Neural progenitor cell (in vitro differentiated cells): ENCODE data around the gene GLTPD2. TPM values are rescaled to one million over a fixed set of nuclear protein-coding genes. Genes with fewer than 3 reads are reported as not detected.
A peak's percentile ranks its signal among the peaks of the same experiment; 100 is the strongest.

ENCODE experiments used
- DNase-seq: peaks from one replicate; pipeline ENCODE4 v3.0.0-alpha.2; 2016; ENCODE audit warnings: low spot score
- H2AFZ ChIP-seq: fragments of 200-600 bp; sonication (generic); replicated peaks from 2 replicates; pipeline ENCODE4 v1.6.1; 2016; ENCODE audit warnings: antibody characterized with exemption
- H3F3A ChIP-seq: fragments of 200-600 bp; sonication (generic); 2 replicates; pipeline ENCODE4 v1.6.1; 2016; ENCODE audit warnings: antibody characterized with exemption, low read depth
- H3K27ac ChIP-seq: fragments of 200-600 bp; sonication (generic); 2 replicates; pipeline ENCODE4 v1.5.1; 2016; ENCODE audit warnings: mild to moderate bottlenecking
- H3K27me3 ChIP-seq: fragments of 200-600 bp; sonication (generic); 2 replicates; pipeline ENCODE4 v1.6.1; 2016; ENCODE audit warnings: mild to moderate bottlenecking, moderate library complexity
- H3K36me3 ChIP-seq: fragments of 200-600 bp; sonication (generic); 2 replicates; pipeline ENCODE4 v1.5.1; 2016
- H3K4me1 ChIP-seq: fragments of 200-600 bp; sonication (generic); 2 replicates; pipeline ENCODE4 v1.6.1; 2016; ENCODE audit warnings: mixed run types
- H3K4me2 ChIP-seq: fragments of 200-600 bp; sonication (generic); 2 replicates; pipeline ENCODE4 v1.6.1; 2016
- H3K4me3 ChIP-seq: fragments of 200-600 bp; sonication (generic); 2 replicates; pipeline ENCODE4 v1.5.1; 2016
- H3K79me2 ChIP-seq: fragments of 200-600 bp; sonication (generic); 2 replicates; pipeline ENCODE4 v1.6.1; 2016; ENCODE audit warnings: low read depth
- H3K9ac ChIP-seq: fragments of 200-600 bp; sonication (generic); 2 replicates; pipeline ENCODE4 v1.6.1; 2016
- H3K9me3 ChIP-seq: fragments of 200-600 bp; sonication (generic); 2 replicates; pipeline ENCODE4 v1.5.1; 2016; ENCODE audit warnings: low read depth
- H4K20me1 ChIP-seq: fragments of 200-600 bp; sonication (generic); 2 replicates; pipeline ENCODE4 v1.6.1; 2016; ENCODE audit warnings: low read depth
- H3K27ac Mint-ChIP-seq: 3 replicates; pipeline ENCODE4 v1.8.0; 2021; ENCODE audit warnings: mixed read lengths
- H3K27me3 Mint-ChIP-seq: 2 replicates; pipeline ENCODE4 v1.8.0; 2022; ENCODE audit warnings: low read depth, mild to moderate bottlenecking, inconsistent platforms, moderate library complexity, mixed read lengths; ENCODE audit not compliant: insufficient read depth
- H3K36me3 Mint-ChIP-seq: 3 replicates; pipeline ENCODE4 v1.8.0; 2021; ENCODE audit warnings: mixed read lengths
- H3K4me1 Mint-ChIP-seq: 3 replicates; pipeline ENCODE4 v1.8.0; 2021; ENCODE audit warnings: mixed read lengths
- H3K4me3 Mint-ChIP-seq: 3 replicates; pipeline ENCODE4 v1.8.0; 2021; ENCODE audit warnings: mild to moderate bottlenecking, moderate library complexity, mixed read lengths
- H3K9me3 Mint-ChIP-seq: 3 replicates; pipeline ENCODE4 v1.8.0; 2020; ENCODE audit warnings: mixed read lengths
- EZH2 ChIP-seq: fragments of 200-600 bp; sonication (generic); IDR thresholded peaks from 2 replicates; pipeline ENCODE4 v1.6.1; 2017; ENCODE audit warnings: antibody characterized with exemption, mild to moderate bottlenecking, moderate library complexity
- EZH2phosphoT487 ChIP-seq: fragments of 200-600 bp; sonication (generic); IDR thresholded peaks from 2 replicates; pipeline ENCODE4 v1.6.1; 2017; ENCODE audit warnings: antibody characterized with exemption
- total RNA-seq: library from RNA; depleted of rRNA; stranded (reverse); fragments of >200 nt; gene quantifications from 2 replicates; pipeline ENCODE4 v1.2.3, GENCODE V29; 2015; ENCODE audit warnings: low replicate concordance
- TF ChIP-seq, protein P1 (sequence below): fragments of 200-600 bp; sonication (generic); IDR thresholded peaks from 2 replicates; pipeline ENCODE4 v1.5.1; 2017; ENCODE audit warnings: antibody characterized with exemption, mild to moderate bottlenecking

The GLTPD2 gene
- total RNA-seq, 1 donor from 2014 or later = not detected

GRCh38 chr17:4800462-4801196, 11.9 kb downstream of the GLTPD2 start:
- Histone ChIP-seq H3K9ac (no peak overlapping the region), H3K4me2 (no peak overlapping the region), H4K20me1 (peaks cover 11% of the 10 kb centered on the region), H3K4me1 (peaks cover 5% of the 10 kb centered on the region), H3K9me3 (no peaks in the 10 kb centered on the region), H3K79me2 (peaks cover 18% of the 10 kb centered on the region), H3K4me3 (no peak overlapping the region), H3K36me3 (no peaks in the 10 kb centered on the region), H3K27me3 (no peaks in the 10 kb centered on the region), H3F3A (peaks cover 5% of the 10 kb centered on the region), H2AFZ (no peak overlapping the region), H3K27ac (no peak overlapping the region)
- H3K4me3 Mint-ChIP-seq = peak overlapping the region; percentile 70
- H3K4me1 Mint-ChIP-seq = peaks cover 10% of the 10 kb centered on the region
- H3K27me3 Mint-ChIP-seq = peaks cover 5% of the 10 kb centered on the region
- H3K27ac Mint-ChIP-seq = no peak overlapping the region
- DNase-seq = no peak
- TF ChIP-seq, protein P1, sequence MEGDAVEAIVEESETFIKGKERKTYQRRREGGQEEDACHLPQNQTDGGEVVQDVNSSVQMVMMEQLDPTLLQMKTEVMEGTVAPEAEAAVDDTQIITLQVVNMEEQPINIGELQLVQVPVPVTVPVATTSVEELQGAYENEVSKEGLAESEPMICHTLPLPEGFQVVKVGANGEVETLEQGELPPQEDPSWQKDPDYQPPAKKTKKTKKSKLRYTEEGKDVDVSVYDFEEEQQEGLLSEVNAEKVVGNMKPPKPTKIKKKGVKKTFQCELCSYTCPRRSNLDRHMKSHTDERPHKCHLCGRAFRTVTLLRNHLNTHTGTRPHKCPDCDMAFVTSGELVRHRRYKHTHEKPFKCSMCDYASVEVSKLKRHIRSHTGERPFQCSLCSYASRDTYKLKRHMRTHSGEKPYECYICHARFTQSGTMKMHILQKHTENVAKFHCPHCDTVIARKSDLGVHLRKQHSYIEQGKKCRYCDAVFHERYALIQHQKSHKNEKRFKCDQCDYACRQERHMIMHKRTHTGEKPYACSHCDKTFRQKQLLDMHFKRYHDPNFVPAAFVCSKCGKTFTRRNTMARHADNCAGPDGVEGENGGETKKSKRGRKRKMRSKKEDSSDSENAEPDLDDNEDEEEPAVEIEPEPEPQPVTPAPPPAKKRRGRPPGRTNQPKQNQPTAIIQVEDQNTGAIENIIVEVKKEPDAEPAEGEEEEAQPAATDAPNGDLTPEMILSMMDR = no peak
- TF ChIP-seq EZH2 = no peak
- TF ChIP-seq EZH2phosphoT487 = no peak
- H3K36me3 Mint-ChIP-seq = peaks cover 10% of the 10 kb centered on the region
- no peaks in the 10 kb centered on the region for H3K9me3 Mint-ChIP-seq

GRCh38 chr17:4802228-4802627, 13.5 kb downstream of the GLTPD2 start, which contains the start of gene C17orf114:
TSS of gene C17orf114 (minus strand) at chr17:4802328.
- peaks cover 6% of the 10 kb centered on the region for H3K79me2 ChIP-seq
- H3K36me3 ChIP-seq = no peaks in the 10 kb centered on the region
- peaks cover 6% of the 10 kb centered on the region for H3K27me3 ChIP-seq
- Mint-ChIP-seq H3K27me3 (peaks cover 2% of the 10 kb centered on the region), H3K4me3 (peak within 1 kb of the TSS; percentile 58), H3K4me1 (peaks cover 4% of the 10 kb centered on the region), H3K36me3 (peaks cover 8% of the 10 kb centered on the region), H3K27ac (no peak within 1 kb of the TSS), H3K9me3 (no peaks in the 10 kb centered on the region)
- H3K9ac ChIP-seq = no peak within 1 kb of the TSS
- H3K9me3 ChIP-seq = no peaks in the 10 kb centered on the region
- no peak within 1 kb of the TSS for H2AFZ ChIP-seq
- no peak within 1 kb of the TSS for H3K27ac ChIP-seq
- DNase-seq = no peak
- TF ChIP-seq, protein P1 = no peak
- TF ChIP-seq EZH2phosphoT487 (no peak), EZH2 (no peak)
- peaks cover 5% of the 10 kb centered on the region for H3K4me1 ChIP-seq
- H3K4me3 ChIP-seq = no peak within 1 kb of the TSS
- H3K4me2 ChIP-seq = no peak within 1 kb of the TSS
- H4K20me1 ChIP-seq = peaks cover 5% of the 10 kb centered on the region
- H3F3A ChIP-seq = peaks cover 12% of the 10 kb centered on the region

DNA sequence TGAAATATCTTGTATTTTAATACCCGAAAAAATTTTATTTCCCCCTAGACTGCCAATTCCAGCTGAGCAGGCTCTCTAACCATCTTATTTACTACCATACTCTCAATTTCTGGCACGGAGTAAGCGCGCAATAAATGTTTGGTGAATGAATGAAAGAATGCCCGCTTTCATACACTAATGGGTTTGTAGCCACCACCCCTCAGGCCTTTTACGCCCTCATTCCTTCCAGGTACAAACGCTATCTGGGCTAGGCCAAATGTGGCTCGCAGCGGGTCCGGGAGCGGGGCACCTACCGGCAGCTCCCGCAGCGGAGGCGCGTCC, 17.7 kb downstream of the GLTPD2 start:
- Histone ChIP-seq H3K9ac (peak overlapping the region; percentile 52), H3K4me2 (peak overlapping the region; percentile 97), H3K36me3 (no peaks in the 10 kb centered on the region), H3K79me2 (no peaks in the 10 kb centered on the region), H2AFZ (peak overlapping the region; percentile 92), H3K9me3 (no peaks in the 10 kb centered on the region), H3K27me3 (peaks cover 6% of the 10 kb centered on the region), H3F3A (peaks cover 11% of the 10 kb centered on the region), H3K4me1 (peaks cover 10% of the 10 kb centered on the region), H3K4me3 (peak overlapping the region; percentile 79), H4K20me1 (no peaks in the 10 kb centered on the region), H3K27ac (no peak overlapping the region)
- no peak for DNase-seq
- Mint-ChIP-seq H3K4me1 (peaks cover 18% of the 10 kb centered on the region), H3K9me3 (no peaks in the 10 kb centered on the region), H3K4me3 (peak overlapping the region; percentile 87), H3K27ac (no peak overlapping the region), H3K36me3 (peaks cover 17% of the 10 kb centered on the region), H3K27me3 (peaks cover 4% of the 10 kb centered on the region)
- TF ChIP-seq EZH2 = no peak
- TF ChIP-seq, protein P1 = no peak
